HEK293 (cell line): ENCODE data around the gene KIAA1586.
"Not testable (repeated sequence)": the region's sequence is repeated elsewhere in the genome, so short reads cannot be mapped to it uniquely, and the experiment has no call there.

Experiments
- IKZF3 ChIP-seq: fragments of 450-650 bp; IDR thresholded peaks from 2 replicates; pipeline ENCODE4 v1.5.0; 2018; ENCODE audit warnings: missing biosample characterization, mild to moderate bottlenecking, missing genetic modification characterization, moderate library complexity
- KLF10 ChIP-seq: fragments of 450-650 bp; IDR thresholded peaks from 2 replicates; pipeline ENCODE4 v1.5.1; 2018; ENCODE audit warnings: missing biosample characterization, mild to moderate bottlenecking, missing genetic modification characterization
- MYNN ChIP-seq: fragments of 450-650 bp; formaldehyde crosslinking; IDR thresholded peaks from 2 replicates; pipeline ENCODE4 v1.5.1; 2016; ENCODE audit warnings: missing biosample characterization, missing genetic modification characterization, borderline replicate concordance
- ZBTB1 ChIP-seq: fragments of 450-650 bp; formaldehyde crosslinking; IDR thresholded peaks from 2 replicates; pipeline ENCODE4 v1.5.1; 2016; ENCODE audit warnings: missing biosample characterization, missing genetic modification characterization
- ZBTB21 ChIP-seq: fragments of 450-650 bp; formaldehyde crosslinking; IDR thresholded peaks from 2 replicates; pipeline ENCODE4 v1.5.1; 2017; ENCODE audit warnings: missing biosample characterization, missing genetic modification characterization
- ZNF184 ChIP-seq: fragments of 450-650 bp; IDR thresholded peaks from 2 replicates; pipeline ENCODE4 v1.5.1; 2018; ENCODE audit warnings: missing biosample characterization, mild to moderate bottlenecking, missing genetic modification characterization
- ZNF354C ChIP-seq: fragments of 450-650 bp; formaldehyde crosslinking; IDR thresholded peaks from 2 replicates; pipeline ENCODE4 v1.5.1; 2016; ENCODE audit warnings: missing biosample characterization, missing genetic modification characterization, low read depth, borderline replicate concordance
- ZNF530 ChIP-seq: fragments of 450-650 bp; formaldehyde crosslinking; IDR thresholded peaks from 2 replicates; pipeline ENCODE4 v1.5.1; 2016; ENCODE audit warnings: low read depth, missing biosample characterization, missing genetic modification characterization
- ZNF785 ChIP-seq: fragments of 450-650 bp; formaldehyde crosslinking; IDR thresholded peaks from 2 replicates; pipeline ENCODE4 v1.5.1; 2016; ENCODE audit warnings: missing biosample characterization, missing genetic modification characterization
- ZSCAN5A ChIP-seq: fragments of 450-650 bp; formaldehyde crosslinking; IDR thresholded peaks from 2 replicates; pipeline ENCODE4 v1.5.1; 2016; ENCODE audit warnings: missing biosample characterization, missing genetic modification characterization
- TF ChIP-seq, protein P1 (sequence below): fragments of 450-650 bp; formaldehyde crosslinking; IDR thresholded peaks from 2 replicates; pipeline ENCODE4 v1.5.1; 2016; ENCODE audit warnings: missing biosample characterization, missing genetic modification characterization
- TF ChIP-seq, protein P2 (sequence below): fragments of 450-650 bp; formaldehyde crosslinking; IDR thresholded peaks from 2 replicates; pipeline ENCODE4 v1.5.1; 2016; ENCODE audit warnings: missing biosample characterization, missing genetic modification characterization

DNA sequence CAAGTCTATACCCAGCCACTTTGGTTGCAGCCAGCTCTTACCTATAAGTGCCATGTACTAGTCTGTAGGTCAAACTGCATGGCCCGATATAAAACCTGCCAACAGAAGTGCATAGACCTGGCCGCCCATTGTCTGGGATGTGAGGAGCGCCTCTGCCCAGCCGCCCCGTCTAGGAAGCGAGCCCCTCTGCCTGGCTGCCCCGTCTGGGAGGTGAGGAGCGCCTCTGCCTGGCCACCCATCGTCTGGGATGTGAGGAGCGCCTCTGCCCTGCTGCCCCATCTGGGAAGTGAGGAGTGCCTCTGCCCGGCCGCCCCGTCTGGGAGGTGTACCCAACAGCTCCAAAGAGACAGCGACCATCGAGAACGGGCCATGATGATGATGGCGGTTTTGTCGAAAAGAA, 46.7 kb upstream of the KIAA1586 start:
- TF ChIP-seq, protein P1, sequence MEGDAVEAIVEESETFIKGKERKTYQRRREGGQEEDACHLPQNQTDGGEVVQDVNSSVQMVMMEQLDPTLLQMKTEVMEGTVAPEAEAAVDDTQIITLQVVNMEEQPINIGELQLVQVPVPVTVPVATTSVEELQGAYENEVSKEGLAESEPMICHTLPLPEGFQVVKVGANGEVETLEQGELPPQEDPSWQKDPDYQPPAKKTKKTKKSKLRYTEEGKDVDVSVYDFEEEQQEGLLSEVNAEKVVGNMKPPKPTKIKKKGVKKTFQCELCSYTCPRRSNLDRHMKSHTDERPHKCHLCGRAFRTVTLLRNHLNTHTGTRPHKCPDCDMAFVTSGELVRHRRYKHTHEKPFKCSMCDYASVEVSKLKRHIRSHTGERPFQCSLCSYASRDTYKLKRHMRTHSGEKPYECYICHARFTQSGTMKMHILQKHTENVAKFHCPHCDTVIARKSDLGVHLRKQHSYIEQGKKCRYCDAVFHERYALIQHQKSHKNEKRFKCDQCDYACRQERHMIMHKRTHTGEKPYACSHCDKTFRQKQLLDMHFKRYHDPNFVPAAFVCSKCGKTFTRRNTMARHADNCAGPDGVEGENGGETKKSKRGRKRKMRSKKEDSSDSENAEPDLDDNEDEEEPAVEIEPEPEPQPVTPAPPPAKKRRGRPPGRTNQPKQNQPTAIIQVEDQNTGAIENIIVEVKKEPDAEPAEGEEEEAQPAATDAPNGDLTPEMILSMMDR (tag by site-specific recombination), result not testable (repeated sequence)
- TF ChIP-seq, protein P2, sequence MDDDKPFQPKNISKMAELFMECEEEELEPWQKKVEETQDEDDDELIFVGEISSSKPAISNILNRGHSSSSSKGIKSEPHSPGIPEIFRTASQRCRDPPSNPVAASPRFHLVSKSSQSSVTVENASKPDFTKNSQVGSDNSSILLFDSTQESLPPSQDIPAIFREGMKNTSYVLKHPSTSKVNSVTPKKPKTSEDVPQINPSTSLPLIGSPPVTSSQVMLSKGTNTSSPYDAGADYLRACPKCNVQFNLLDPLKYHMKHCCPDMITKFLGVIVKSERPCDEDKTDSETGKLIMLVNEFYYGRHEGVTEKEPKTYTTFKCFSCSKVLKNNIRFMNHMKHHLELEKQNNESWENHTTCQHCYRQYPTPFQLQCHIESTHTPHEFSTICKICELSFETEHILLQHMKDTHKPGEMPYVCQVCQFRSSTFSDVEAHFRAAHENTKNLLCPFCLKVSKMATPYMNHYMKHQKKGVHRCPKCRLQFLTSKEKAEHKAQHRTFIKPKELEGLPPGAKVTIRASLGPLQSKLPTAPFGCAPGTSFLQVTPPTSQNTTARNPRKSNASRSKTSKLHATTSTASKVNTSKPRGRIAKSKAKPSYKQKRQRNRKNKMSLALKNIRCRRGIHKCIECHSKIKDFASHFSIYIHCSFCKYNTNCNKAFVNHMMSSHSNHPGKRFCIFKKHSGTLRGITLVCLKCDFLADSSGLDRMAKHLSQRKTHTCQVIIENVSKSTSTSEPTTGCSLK, result not testable (repeated sequence)
- TF ChIP-seq KLF10 (tag by site-specific recombination); ZNF785 (tag by site-specific recombination); IKZF3; ZNF354C (tag by site-specific recombination); ZSCAN5A (tag by site-specific recombination); MYNN (tag by site-specific recombination); ZNF530 (tag by site-specific recombination); ZNF184; ZBTB1 (tag by site-specific recombination); ZBTB21 (tag by site-specific recombination): not testable (repeated sequence)
